SK-N-SH (cell line): Measurements from ENCODE around the gene ANKS1B.

ENCODE experiments used
- CTCF ChIP-seq: fragments of 200-600 bp; sonication (generic); IDR thresholded peaks from 2 replicates; pipeline ENCODE4 v1.6.1; 2017; ENCODE audit warnings: antibody characterized with exemption, mild to moderate bottlenecking, moderate library complexity
- EP300 ChIP-seq, 2 experiments: IDR thresholded peaks; 2 replicates each; pipeline versions ENCODE4 v1.4.0 to v1.6.1; 2012; ENCODE audit warnings: borderline replicate concordance in 1 of 2, low read depth in 1 of 2, low read length in 1 of 2
- EZH2phosphoT487 ChIP-seq: fragments of 200-600 bp; sonication (generic); IDR thresholded peaks from 2 replicates; pipeline ENCODE4 v1.6.1; 2017; ENCODE audit warnings: low read depth, mixed run types, mild to moderate bottlenecking, antibody characterized with exemption, moderate library complexity, borderline replicate concordance
- FOXM1 ChIP-seq: IDR thresholded peaks from 2 replicates; pipeline ENCODE4 v1.4.0; 2012; ENCODE audit warnings: low read depth, mild to moderate bottlenecking
- JUND ChIP-seq: IDR thresholded peaks from 2 replicates; pipeline ENCODE4 v1.4.0; 2012
- POLR2AphosphoS5 ChIP-seq: IDR thresholded peaks from 2 replicates; pipeline ENCODE4 v1.6.1; 2012; ENCODE audit warnings: low read depth, low read length
- TAF1 ChIP-seq: IDR thresholded peaks from 2 replicates; pipeline ENCODE4 v1.6.1; 2012; ENCODE audit warnings: low read depth, mild to moderate bottlenecking, low read length, moderate library complexity, borderline replicate concordance
- YY1 ChIP-seq: IDR thresholded peaks from 2 replicates; pipeline ENCODE4 v1.4.0; 2012; ENCODE audit warnings: low read depth, mild to moderate bottlenecking
- TF ChIP-seq, protein P1 (sequence below): IDR thresholded peaks from 2 replicates; pipeline ENCODE4; 2012
- TF ChIP-seq, protein P2 (sequence below): IDR thresholded peaks from 2 replicates; pipeline ENCODE4 v1.6.1; 2012; ENCODE audit warnings: mild to moderate bottlenecking, low read depth, low read length, moderate library complexity

DNA sequence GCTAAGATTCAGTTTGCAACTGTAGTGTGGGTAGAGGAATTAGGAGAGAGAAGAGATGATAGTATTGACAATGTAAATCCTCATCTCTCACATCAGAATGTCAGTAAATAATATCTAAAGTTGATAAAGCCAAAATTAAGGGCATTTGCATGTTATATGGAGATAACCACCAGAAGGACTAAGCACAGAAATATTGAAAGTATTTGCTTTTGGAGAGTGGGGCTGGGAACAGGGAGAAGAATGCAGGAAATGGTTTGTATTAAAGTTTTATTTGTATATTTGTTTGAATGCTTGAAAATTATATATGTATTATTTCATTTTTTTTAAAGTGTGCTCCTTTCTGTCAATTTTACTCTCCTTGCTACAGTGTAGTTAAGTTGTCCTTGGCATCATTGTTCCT lies 848.2 kb downstream of the ANKS1B start:
- TF ChIP-seq TAF1 = no peak
- no peak for TF ChIP-seq CTCF
- no peak for TF ChIP-seq JUND
- TF ChIP-seq FOXM1 = no peak
- TF ChIP-seq, protein P1, sequence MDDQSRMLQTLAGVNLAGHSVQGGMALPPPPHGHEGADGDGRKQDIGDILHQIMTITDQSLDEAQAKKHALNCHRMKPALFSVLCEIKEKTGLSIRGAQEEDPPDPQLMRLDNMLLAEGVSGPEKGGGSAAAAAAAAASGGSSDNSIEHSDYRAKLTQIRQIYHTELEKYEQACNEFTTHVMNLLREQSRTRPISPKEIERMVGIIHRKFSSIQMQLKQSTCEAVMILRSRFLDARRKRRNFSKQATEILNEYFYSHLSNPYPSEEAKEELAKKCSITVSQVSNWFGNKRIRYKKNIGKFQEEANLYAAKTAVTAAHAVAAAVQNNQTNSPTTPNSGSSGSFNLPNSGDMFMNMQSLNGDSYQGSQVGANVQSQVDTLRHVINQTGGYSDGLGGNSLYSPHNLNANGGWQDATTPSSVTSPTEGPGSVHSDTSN = no peak
- no peak for TF ChIP-seq EZH2phosphoT487
- TF ChIP-seq EP300 (IDR thresholded peaks at IDR 0.05; ENCODE audit: borderline replicate concordance in 1 of 2, low read depth in 1 of 2, low read length in 1 of 2) = no peak
- no peak for TF ChIP-seq POLR2AphosphoS5
- no peak for TF ChIP-seq YY1
- TF ChIP-seq, protein P2, sequence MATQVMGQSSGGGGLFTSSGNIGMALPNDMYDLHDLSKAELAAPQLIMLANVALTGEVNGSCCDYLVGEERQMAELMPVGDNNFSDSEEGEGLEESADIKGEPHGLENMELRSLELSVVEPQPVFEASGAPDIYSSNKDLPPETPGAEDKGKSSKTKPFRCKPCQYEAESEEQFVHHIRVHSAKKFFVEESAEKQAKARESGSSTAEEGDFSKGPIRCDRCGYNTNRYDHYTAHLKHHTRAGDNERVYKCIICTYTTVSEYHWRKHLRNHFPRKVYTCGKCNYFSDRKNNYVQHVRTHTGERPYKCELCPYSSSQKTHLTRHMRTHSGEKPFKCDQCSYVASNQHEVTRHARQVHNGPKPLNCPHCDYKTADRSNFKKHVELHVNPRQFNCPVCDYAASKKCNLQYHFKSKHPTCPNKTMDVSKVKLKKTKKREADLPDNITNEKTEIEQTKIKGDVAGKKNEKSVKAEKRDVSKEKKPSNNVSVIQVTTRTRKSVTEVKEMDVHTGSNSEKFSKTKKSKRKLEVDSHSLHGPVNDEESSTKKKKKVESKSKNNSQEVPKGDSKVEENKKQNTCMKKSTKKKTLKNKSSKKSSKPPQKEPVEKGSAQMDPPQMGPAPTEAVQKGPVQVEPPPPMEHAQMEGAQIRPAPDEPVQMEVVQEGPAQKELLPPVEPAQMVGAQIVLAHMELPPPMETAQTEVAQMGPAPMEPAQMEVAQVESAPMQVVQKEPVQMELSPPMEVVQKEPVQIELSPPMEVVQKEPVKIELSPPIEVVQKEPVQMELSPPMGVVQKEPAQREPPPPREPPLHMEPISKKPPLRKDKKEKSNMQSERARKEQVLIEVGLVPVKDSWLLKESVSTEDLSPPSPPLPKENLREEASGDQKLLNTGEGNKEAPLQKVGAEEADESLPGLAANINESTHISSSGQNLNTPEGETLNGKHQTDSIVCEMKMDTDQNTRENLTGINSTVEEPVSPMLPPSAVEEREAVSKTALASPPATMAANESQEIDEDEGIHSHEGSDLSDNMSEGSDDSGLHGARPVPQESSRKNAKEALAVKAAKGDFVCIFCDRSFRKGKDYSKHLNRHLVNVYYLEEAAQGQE = no peak
